ENCODE measurements around the gene SPIN2A.

DNA sequence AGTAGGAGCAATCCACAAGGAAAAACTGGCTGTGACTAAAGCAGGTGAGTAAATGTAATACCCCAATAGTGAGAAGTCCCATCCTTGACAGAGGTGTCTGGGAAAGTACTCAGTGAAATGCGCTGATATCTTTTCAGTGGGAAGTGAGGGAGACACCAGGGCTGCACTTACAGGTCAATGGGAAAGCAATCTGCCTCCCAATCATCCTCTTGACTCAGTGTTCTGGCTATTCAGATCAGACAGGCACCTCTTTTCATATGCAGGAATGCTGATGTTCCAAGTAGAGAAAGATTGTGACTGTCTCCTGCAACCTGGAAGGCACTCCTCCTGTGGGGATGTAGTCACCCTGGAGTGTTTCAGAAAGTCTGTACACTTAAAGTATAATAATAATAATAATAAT is 39.9 kb upstream of the SPIN2A start:
- TF ChIP-seq, protein P1, sequence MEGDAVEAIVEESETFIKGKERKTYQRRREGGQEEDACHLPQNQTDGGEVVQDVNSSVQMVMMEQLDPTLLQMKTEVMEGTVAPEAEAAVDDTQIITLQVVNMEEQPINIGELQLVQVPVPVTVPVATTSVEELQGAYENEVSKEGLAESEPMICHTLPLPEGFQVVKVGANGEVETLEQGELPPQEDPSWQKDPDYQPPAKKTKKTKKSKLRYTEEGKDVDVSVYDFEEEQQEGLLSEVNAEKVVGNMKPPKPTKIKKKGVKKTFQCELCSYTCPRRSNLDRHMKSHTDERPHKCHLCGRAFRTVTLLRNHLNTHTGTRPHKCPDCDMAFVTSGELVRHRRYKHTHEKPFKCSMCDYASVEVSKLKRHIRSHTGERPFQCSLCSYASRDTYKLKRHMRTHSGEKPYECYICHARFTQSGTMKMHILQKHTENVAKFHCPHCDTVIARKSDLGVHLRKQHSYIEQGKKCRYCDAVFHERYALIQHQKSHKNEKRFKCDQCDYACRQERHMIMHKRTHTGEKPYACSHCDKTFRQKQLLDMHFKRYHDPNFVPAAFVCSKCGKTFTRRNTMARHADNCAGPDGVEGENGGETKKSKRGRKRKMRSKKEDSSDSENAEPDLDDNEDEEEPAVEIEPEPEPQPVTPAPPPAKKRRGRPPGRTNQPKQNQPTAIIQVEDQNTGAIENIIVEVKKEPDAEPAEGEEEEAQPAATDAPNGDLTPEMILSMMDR (IDR thresholded peaks at IDR 0.05; ENCODE audit: insufficient read depth, low read depth, low read length): no peak
- no peak for TF ChIP-seq EZH2 (IDR thresholded peaks at IDR 0.05; ENCODE audit: insufficient read depth, low read length)

Data from astrocyte (in vitro differentiated cells and primary cell).